Transverse colon (tissue), 4 donors: Measurements from ENCODE around the gene ARHGEF7. TPM values are rescaled to one million over a fixed set of nuclear protein-coding genes. Genes with fewer than 3 reads are reported as not detected.

Experiments
- DNase-seq: peaks from one replicate; pipeline ENCODE4 v3.0.0-alpha.2; 2019
- H3K27ac ChIP-seq, 4 donors: fragments of 200-600 bp; sonication (generic); 2 replicates each; pipeline ENCODE4 v1.5.1; 2016 to 2018; ENCODE audit warnings: inconsistent platforms in 4 of 4
- H3K27me3 ChIP-seq: fragments of 200-600 bp; sonication (generic); 2 replicates; pipeline ENCODE4 v1.5.1; 2017; ENCODE audit warnings: inconsistent platforms
- H3K36me3 ChIP-seq, 4 donors: fragments of 200-600 bp; sonication (generic); 2 replicates each; pipeline ENCODE4 v1.5.1; 2017 to 2019; ENCODE audit warnings: inconsistent platforms in 4 of 4
- H3K4me1 ChIP-seq, 4 donors: fragments of 200-600 bp; sonication (generic); 2 replicates each; pipeline ENCODE4 v1.5.1; 2017 to 2020; ENCODE audit warnings: inconsistent platforms in 4 of 4
- H3K4me3 ChIP-seq, 4 donors: fragments of 200-600 bp; sonication (generic); 1 replicate in 1 of 4; 2 replicates in 3 of 4; pipeline versions ENCODE4 v1.5.1 to v1.6.1; 2017 to 2019; ENCODE audit warnings: inconsistent platforms in 4 of 4
- H3K9me3 ChIP-seq, 2 donors: fragments of 200-600 bp; sonication (generic); 2 replicates each; pipeline ENCODE4 v1.5.1; 2017 to 2019; ENCODE audit warnings: inconsistent platforms in 2 of 2
- CTCF ChIP-seq, 5 experiments: fragments of 200-600 bp in 3 of 5; fragments of 450-650 bp in 2 of 5; sonication (generic) in 3 of 5; IDR thresholded peaks; 1 replicate in 2 of 5; 2 replicates in 3 of 5; pipeline ENCODE4 v1.5.1; 2016 to 2017; ENCODE audit warnings: antibody characterized with exemption in 5 of 5, inconsistent platforms in 3 of 5, mild to moderate bottlenecking in 2 of 5, moderate library complexity in 1 of 5
- EP300 ChIP-seq: sonication (generic); formaldehyde crosslinking; IDR thresholded peaks from one replicate; pipeline ENCODE4 v1.6.1; 2017; ENCODE audit warnings: antibody characterized with exemption, low read depth
- POLR2A ChIP-seq: fragments of 450-650 bp; IDR thresholded peaks from one replicate; pipeline ENCODE4 v1.6.1; 2016; ENCODE audit warnings: antibody characterized with exemption, mild to moderate bottlenecking, moderate library complexity
- POLR2AphosphoS5 ChIP-seq, 3 donors: sonication (generic); formaldehyde crosslinking; IDR thresholded peaks; one replicate each; pipeline ENCODE4 v1.6.1; 2016; ENCODE audit warnings: antibody characterized with exemption in 3 of 3
- WGBS, 2 donors: methylation state at CpG; one replicate each; pipeline ENCODE4 v1.1.5; 2018; ENCODE audit warnings: low coverage in 1 of 2; 5-methylcytosine and 5-hydroxymethylcytosine counted together
- in situ Hi-C, 4 donors: fragments of 200-750 bp; cut with MboI; loops; one replicate each; pipeline versions ENCODE4 v1.15.0 to v1.15.1; 2017; ENCODE audit warnings: low sequenced_read_pairs in 3 of 4, low pct_ligation_motif_present in 1 of 4, low pct_unique_long_range_greater_than_20kb in 1 of 4
- intact Hi-C: fragments of 100-400 bp; cut with DNase I; formaldehyde crosslinking; loops from one replicate; pipeline ENCODE4 v1.15.1; 2023; ENCODE audit warnings: low total_unique reads
- total RNA-seq, 4 donors: library from RNA; depleted of rRNA; stranded (reverse); fragments of >200 nt; gene quantifications; one replicate each; pipeline ENCODE4 v1.1.0, GENCODE V29; 2016

Gene ARHGEF7
- total RNA-seq, 4 donors from 2014 or later, result 62.3 to 104 (median 75.6) TPM

GRCh38 chr13:111252446-111253364 lies 137.6 kb downstream of the ARHGEF7 start:
- Histone ChIP-seq H3K27me3 (no peaks in the 10 kb centered on the region), H3K36me3 (peaks cover 0 to 9% (median 4%) of the 10 kb centered on the region in 4 donors), H3K27ac (no peak overlapping the region), H3K9me3 (no peaks in the 10 kb centered on the region), H3K4me1 (peaks cover 0 to 5% (median 0%) of the 10 kb centered on the region in 4 donors), H3K4me3 (no peak overlapping the region)
- no peak for DNase-seq
- intact Hi-C loops, result no loop called here
- TF ChIP-seq POLR2A (no peak), CTCF (IDR thresholded peaks at IDR 0.05) (no peak), POLR2AphosphoS5 (IDR thresholded peaks at IDR 0.05) (no peak), EP300 (no peak)
- in situ Hi-C loops, result loop anchor here in 1 of 4 donors (25.0 kb wide), 1 partner anchor 90 kb away; no protein-coding TSS in a partner anchor
- 77 to 78% methylated on average over 4 to 6 of the region's 6 CpGs for WGBS, 2 donors

GRCh38 chr13:111253365-111253872 lies 138.3 kb downstream of the ARHGEF7 start:
- H3K4me1 ChIP-seq, result peaks cover 0 to under 1% (median 0%) of the 10 kb centered on the region in 4 donors
- intact Hi-C loops (no loop called here), in situ Hi-C loops (loop anchor here in 1 of 4 donors (25.0 kb wide), 1 partner anchor 91 kb away; no protein-coding TSS in a partner anchor)
- H3K9me3 ChIP-seq, result no peaks in the 10 kb centered on the region
- 96 to 100% methylated on average over 7 to 9 of the region's 9 CpGs for WGBS, 2 donors
- TF ChIP-seq POLR2A (no peak), POLR2AphosphoS5 (IDR thresholded peaks at IDR 0.05) (no peak), EP300 (no peak), CTCF (IDR thresholded peaks at IDR 0.05) (no peak)
- H3K27ac ChIP-seq, result no peak overlapping the region
- no peak for DNase-seq
- H3K4me3 ChIP-seq, result no peak overlapping the region
- H3K36me3 ChIP-seq, result peaks cover 0 to 15% (median 7%) of the 10 kb centered on the region in 4 donors
- H3K27me3 ChIP-seq, result no peaks in the 10 kb centered on the region

DNA sequence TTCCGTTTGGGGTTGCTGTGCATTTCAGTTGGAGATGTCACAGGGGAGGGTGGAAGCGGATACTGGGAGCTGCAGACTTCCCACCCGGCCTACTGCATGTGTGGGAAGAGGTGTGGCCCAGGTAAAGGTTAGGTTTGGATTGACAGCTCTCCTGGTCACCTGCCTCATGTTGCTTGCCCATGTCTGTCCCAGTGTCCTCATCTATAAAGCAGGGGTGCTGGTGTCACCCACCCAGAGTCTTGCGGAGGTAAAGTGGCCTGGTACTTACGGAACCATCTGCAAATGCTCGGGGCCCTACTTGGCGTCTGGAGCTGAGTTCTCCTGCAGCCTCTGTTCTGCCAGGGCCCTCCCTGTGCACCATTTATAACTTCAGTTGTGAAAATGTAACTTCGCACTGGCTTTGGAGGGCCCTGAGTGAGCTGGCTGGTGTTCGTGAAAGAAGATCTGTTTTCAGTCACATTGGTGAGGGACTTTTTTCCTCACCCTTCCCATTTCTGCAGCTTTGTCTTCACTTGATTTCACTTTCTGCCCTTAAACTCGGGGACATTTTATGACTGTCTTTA lies 140.2 kb downstream of the ARHGEF7 start:
- WGBS, 2 donors, result 89 to 96% methylated on average over 3 to 10 of the region's 10 CpGs
- H3K36me3 ChIP-seq, result peaks cover 0 to 27% (median 7%) of the 10 kb centered on the region in 4 donors

More for the DNA sequence above, 140.2 kb downstream of the ARHGEF7 start:
- in situ Hi-C loops (loop anchor here in 1 of 4 donors (25.0 kb wide), 1 partner anchor 93 kb away; no protein-coding TSS in a partner anchor), intact Hi-C loops (no loop called here)
- H3K9me3 ChIP-seq, result no peaks in the 10 kb centered on the region
- no peak overlapping the region for H3K4me3 ChIP-seq
- H3K27me3 ChIP-seq, result no peaks in the 10 kb centered on the region
- TF ChIP-seq EP300, result no peak
- TF ChIP-seq POLR2AphosphoS5 (IDR thresholded peaks at IDR 0.05), result no peak
- TF ChIP-seq POLR2A, result no peak
- no peak for TF ChIP-seq CTCF (IDR thresholded peaks at IDR 0.05)
- no peaks in the 10 kb centered on the region for H3K4me1 ChIP-seq
- no peak overlapping the region for H3K27ac ChIP-seq
- no peak for DNase-seq
